Stimulated activated CD8-positive, alpha-beta memory T cell treated with anti-CD3 and anti-CD28 coated beads, Interleukin-4, amount 100 ng/mL, for 24 hours (primary cell): ENCODE results near the gene CHP1.
"Not testable (repeated sequence)": the region's sequence is repeated elsewhere in the genome, so short reads cannot be mapped to it uniquely, and the experiment has no call there.

Experiments used
- DNase-seq: peaks from one replicate; pipeline ENCODE4 v3.0.0-alpha.2; 2020; ENCODE audit warnings: low read depth

The CHP1 gene

DNA sequence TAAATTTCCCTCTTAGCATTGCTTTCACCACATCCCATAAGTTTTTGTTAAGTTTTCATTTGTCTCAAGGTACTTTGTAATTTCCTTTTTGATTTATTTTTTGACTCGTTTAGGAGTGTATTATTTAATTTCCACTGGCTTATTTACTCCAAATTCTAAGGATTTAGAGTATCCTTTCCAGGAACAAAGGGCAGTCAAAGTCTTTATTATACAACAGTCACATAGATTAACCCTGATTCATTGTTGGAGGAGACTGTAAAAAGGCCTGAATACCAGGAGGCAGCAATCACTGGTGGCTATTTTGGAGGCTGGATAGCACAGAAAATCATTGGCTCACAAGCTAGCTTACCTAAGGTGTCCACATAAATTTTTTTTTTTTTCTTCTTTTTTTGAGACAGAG, 61.5 kb downstream of the CHP1 start:
- DNase-seq, result no peak

DNA sequence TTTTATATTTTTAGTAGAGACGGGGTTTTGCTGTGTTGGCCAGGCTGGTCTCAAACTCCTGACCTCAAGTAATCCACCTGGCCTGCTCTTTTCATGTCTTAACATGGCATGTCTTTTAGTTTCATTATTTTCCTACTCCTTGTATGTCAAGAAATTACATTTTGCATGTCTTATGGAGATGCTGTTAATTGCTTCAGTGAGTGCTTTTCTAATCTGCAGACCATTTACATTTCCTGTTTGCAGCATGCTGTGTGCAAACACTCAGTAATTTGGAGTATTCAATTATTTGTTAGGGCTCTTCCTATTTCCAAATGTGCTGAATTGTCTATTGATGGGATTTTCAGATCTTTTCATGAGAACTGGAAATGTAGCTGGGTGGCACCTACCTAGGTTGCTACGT, 70.1 kb downstream of the CHP1 start:
- DNase-seq, result not testable (repeated sequence)

DNA sequence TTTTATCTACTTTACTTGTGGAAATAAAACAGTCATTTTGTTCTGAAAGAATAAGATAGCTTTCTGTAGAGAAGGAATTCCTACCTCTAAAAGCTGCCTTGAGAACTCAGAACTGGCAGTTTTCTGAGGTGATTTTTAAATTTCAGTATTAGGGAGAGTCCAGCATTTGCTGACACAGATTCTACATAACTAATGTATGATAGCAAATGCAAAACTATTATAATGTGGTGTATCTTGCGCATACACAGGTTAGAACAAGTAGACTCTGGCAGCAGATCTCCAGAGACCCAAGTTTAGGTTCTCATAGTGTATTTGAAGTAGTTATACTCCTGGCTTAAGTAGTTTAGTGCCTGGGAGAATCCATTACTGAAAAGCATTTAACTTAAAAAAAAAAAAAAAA, 70.5 kb downstream of the CHP1 start:
- no peak for DNase-seq

DNA sequence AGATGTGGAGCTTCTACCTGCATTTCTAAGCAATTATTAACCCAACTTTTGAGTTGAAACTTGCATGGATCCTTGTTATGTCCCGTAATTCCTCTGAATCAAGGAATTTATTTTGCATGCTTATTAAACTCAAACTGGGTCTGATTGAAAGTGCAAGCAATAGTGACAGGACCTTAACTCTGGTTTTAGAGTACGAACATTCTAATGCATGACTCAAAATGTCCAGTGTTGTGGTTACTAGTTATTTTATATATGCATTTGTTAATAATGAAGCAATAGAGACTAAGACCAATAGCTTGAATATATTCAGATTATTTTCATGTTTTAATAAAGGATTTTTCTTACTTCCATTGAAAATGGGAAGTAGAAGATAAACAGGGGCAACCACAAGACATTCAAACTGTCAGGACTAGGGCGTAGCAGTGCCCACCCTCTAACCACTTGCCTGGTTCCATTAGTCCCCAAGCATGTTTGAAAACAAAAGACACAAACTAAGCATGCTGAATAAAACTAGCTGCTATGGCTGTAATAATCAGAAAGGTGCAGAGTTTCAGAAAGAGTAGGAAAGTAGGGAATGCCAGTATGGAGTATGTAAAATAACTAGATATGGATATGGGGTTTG, 73.2 kb downstream of the CHP1 start:
- DNase-seq, result no peak

DNA sequence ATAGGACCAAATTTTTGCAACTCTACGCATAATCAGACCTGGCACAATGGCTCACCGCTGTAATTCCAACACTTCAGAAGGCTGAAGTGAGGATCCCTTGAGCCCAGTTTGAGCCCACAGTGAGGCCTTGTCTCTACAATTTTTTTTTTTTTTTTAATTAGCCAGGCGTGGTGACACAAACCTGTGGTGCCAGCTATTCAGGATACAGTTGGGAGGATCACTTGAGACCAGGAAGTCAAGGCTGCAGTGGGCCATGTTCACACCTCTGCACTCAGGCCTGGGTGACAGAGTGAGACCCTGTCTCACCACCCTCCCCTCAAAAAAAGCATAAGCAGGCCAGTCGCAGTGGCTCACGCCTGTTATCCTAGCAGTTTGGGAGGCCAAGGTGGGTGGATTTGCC, 76.6 kb downstream of the CHP1 start:
- no peak for DNase-seq

DNA sequence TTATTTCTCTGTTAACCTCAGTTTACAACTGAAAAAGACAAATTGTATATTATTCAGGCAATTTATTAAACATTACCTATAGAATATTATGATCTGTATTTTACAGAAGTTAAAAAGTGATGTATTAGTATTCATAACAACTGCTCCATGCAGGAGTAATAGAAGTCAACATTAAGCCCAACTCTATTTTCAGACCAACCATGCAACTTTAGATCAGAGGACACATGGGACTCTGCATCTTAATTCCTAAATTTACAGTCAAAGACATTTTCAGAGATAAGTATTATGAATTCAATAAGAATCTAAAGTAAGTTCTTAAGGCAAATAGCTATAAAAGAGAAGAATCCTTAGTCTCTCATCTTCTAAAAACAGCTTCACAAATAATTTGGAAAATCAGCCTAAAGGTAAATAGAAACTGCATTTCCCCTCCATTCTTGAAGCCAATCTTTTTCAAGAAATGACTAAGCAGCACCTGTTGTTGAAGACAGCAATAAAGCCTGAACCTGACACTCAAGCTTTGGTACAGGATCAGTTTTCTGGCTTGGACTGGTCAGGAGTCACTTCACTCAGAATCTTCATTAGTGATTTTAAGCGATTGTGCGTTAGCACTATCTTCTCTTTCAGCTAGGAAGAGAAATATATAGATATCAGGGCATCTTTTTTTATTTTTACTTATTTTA, 78.3 kb downstream of the CHP1 start:
- DNase-seq, result no peak

DNA sequence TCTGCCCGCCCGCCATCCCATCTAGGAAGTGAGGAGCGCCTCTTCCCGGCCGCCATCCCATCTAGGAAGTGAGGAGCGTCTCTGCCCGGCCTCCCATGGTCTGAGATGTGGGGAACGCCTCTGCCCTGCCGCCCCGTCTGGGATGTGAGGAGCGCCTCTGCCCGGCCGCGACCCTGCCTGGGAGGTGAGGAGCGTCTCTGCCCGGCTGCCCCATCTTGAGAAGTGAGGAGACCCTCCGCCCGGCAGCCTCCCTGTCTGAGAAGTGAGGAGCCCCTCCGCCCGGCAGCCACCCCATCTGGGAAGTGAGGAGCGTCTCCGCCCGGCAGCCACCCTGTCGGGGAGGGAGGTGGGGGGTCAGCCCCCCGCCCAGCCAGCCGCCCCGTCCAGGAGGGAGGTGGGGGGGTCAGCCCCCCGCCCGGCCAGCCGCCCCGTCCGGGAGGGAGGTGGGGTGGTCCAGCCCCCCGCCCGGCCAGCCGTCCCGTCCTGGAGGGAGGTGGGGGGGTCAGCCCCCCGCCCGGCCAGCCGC, 89.8 kb downstream of the CHP1 start:
- DNase-seq, result not testable (repeated sequence)

DNA sequence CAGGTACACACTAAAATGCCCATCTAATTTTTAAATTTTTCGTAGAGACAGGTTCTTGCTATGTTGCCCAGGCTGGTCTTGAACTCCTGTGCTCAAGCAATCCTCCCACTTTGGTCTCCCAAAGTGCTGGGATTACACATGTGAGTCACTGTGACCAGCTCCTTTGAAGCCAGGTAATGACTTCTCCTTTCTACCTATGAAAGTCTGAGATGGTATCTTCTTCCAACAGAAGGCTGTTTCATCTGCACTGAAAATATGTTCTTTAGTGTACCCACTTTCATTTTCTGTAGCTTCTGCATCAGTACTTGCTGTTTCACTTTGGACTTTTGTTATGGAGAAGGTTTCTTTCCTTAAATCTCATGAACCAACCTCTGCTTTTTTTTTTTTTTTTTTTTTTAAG, 92.5 kb downstream of the CHP1 start:
- DNase-seq, result no peak

DNA sequence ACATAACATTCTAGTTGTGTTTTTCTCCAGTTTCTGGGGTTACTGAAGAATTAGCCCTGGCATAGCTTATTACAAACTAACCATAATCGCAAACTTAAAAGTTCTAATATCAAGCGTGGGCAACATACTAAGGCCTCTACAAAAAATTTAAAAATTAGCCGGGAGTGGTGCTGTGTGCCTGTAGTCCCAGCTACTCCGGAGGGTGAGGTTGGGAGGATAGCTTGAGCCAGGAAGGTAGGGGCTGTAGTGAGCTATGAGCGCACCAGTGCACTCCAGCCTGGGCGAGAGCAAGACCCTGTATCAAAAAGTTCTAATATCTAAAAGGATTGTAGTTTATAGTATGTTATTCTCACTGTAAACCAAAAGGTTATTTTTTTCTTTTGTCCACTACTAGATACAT, 100.2 kb downstream of the CHP1 start:
- DNase-seq, result no peak
